HepG2 (cell line): ENCODE results near the gene LRRN4CL. TPM values are rescaled to one million over a fixed set of nuclear protein-coding genes. Genes with fewer than 3 reads are reported as not detected.

Experiments used
- CAMTA2 ChIP-seq: sonication (generic); formaldehyde crosslinking; IDR thresholded peaks from 2 replicates; pipeline ENCODE4 v1.4.0; 2020; ENCODE audit warnings: mild to moderate bottlenecking, missing genetic modification reagents, borderline replicate concordance
- FLYWCH1 ChIP-seq: sonication (generic); formaldehyde crosslinking; IDR thresholded peaks from 2 replicates; pipeline ENCODE4 v1.8.1; 2023; ENCODE audit warnings: mild to moderate bottlenecking, missing genetic modification reagents
- FOXA3 ChIP-seq: IDR thresholded peaks from 2 replicates; pipeline ENCODE4 v1.6.1; 2016; ENCODE audit warnings: missing genetic modification reagents, missing compliant biosample characterization
- MYC ChIP-seq: sonication (generic); formaldehyde crosslinking; IDR thresholded peaks from 2 replicates; pipeline ENCODE4 v1.9.0; 2021; ENCODE audit warnings: missing genetic modification reagents, borderline replicate concordance
- PAWR ChIP-seq: sonication (generic); formaldehyde crosslinking; IDR thresholded peaks from 2 replicates; pipeline ENCODE4 v1.4.0; 2020; ENCODE audit warnings: missing genetic modification reagents, mild to moderate bottlenecking, borderline replicate concordance
- THAP11 ChIP-seq: IDR thresholded peaks from 2 replicates; pipeline ENCODE4 v1.6.1; 2016; ENCODE audit warnings: missing biosample characterization, missing genetic modification reagents
- ZBTB7B ChIP-seq: sonication (generic); formaldehyde crosslinking; IDR thresholded peaks from 2 replicates; pipeline ENCODE4 v1.4.0; 2020; ENCODE audit warnings: missing genetic modification reagents
- ZNF446 ChIP-seq: sonication (generic); formaldehyde crosslinking; IDR thresholded peaks from 2 replicates; pipeline ENCODE4 v1.5.0; 2020; ENCODE audit warnings: mild to moderate bottlenecking, missing genetic modification reagents
- ZNF782 ChIP-seq: sonication (generic); formaldehyde crosslinking; IDR thresholded peaks from 2 replicates; pipeline ENCODE4 v1.4.0; 2020; ENCODE audit warnings: missing genetic modification reagents, mild to moderate bottlenecking, borderline replicate concordance
- polyA plus RNA-seq, 8 experiments: library from polyadenylated mRNA; depleted of rRNA in 3 of 8; stranded (reverse) in 7 of 8; unstranded in 1 of 8; fragments of >200 nt; fragmentation: Illumina TruSeq in 4 of 8; extraction: Trizol in 4 of 8; gene quantifications; 2 replicates each; pipeline versions ENCODE4 v1.2.1 to v1.2.3, GENCODE V29; 2011 to 2016; ENCODE audit warnings: low read depth in 4 of 8, missing spikeins in 1 of 8, mixed read lengths in 1 of 8; ENCODE audit not compliant: insufficient read depth in 1 of 8
- total RNA-seq, 5 experiments: library from RNA; depleted of rRNA; stranded (reverse); fragments of >200 nt; fragmentation: Illumina TruSeq; extraction: Trizol; gene quantifications; 2 replicates each; pipeline ENCODE4 v1.2.3, GENCODE V29; 2016; ENCODE audit warnings: low read depth in 1 of 5
- TF ChIP-seq, protein P1 (sequence below): sonication (generic); formaldehyde crosslinking; IDR thresholded peaks from 2 replicates; pipeline ENCODE4 v1.4.0; 2020; ENCODE audit warnings: low read depth, mild to moderate bottlenecking, missing genetic modification reagents
- TF ChIP-seq, protein P2 (sequence below): sonication (generic); formaldehyde crosslinking; conservative IDR thresholded peaks from 2 replicates; pipeline ENCODE4 v1.8.0; 2022; ENCODE audit warnings: low read depth, missing genetic modification reagents
- TF ChIP-seq, protein P3 (sequence below): fragments of 450-650 bp; IDR thresholded peaks from 2 replicates; pipeline ENCODE4 v1.6.1; 2016
- TF ChIP-seq, protein P4 (sequence below), 2 experiments: IDR thresholded peaks; 2 replicates each; pipeline ENCODE4 v1.6.1; 2011 to 2012; ENCODE audit warnings: low read length in 2 of 2, borderline replicate concordance in 1 of 2, low read depth in 1 of 2, mild to moderate bottlenecking in 1 of 2, moderate library complexity in 1 of 2
- TF ChIP-seq, protein P5 (sequence below): fragments of 450-650 bp; IDR thresholded peaks from 2 replicates; pipeline ENCODE4 v1.6.1; 2017; ENCODE audit warnings: mild to moderate bottlenecking
- TF ChIP-seq, protein P6 (sequence below): sonication (generic); formaldehyde crosslinking; IDR thresholded peaks from 2 replicates; pipeline ENCODE4 v1.5.0; 2020; ENCODE audit warnings: mild to moderate bottlenecking, missing genetic modification reagents

Gene LRRN4CL
- total and polyA plus RNA-seq, 2 of the 13 experiments (the other 11 are each of a cell fraction or from before 2014, with no cell fraction given): 0.11 TPM; not detected in 1

DNA sequence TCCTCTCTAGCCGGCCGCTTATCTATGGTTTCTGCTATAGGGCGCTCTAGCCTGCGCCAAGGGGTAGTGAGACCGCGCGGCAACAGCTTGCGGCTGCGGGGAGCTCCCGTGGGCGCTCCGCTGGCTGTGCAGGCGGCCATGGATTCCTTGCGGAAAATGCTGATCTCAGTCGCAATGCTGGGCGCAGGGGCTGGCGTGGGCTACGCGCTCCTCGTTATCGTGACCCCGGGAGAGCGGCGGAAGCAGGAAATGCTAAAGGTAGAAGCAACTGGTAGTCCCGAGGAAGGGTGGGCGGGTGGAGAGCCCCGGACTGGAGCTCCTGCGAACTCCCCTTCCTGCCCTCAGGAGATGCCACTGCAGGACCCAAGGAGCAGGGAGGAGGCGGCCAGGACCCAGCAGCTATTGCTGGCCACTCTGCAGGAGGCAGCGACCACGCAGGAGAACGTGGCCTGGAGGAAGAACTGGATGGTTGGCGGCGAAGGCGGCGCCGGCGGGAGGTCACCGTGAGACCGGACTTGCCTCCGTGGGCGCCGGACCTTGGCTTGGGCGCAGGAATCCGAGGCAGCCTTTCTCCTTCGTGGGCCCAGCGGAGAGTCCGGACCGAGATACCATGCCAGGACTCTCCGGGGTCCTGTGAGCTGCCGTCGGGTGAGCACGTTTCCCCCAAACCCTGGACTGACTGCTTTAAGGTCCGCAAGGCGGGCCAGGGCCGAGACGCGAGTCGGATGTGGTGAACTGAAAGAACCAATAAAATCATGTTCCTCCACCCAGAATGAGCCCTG is 17.5 kb downstream of the LRRN4CL start, which contains the start of the genes LBHD1 and UQCC3 (continued):
- TF ChIP-seq, protein P1, sequence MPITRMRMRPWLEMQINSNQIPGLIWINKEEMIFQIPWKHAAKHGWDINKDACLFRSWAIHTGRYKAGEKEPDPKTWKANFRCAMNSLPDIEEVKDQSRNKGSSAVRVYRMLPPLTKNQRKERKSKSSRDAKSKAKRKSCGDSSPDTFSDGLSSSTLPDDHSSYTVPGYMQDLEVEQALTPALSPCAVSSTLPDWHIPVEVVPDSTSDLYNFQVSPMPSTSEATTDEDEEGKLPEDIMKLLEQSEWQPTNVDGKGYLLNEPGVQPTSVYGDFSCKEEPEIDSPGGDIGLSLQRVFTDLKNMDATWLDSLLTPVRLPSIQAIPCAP (CRISPR knock-in tag): no peak
- TF ChIP-seq CAMTA2 (no peak), MYC (CRISPR knock-in tag) (peak; percentile 69), THAP11 (CRISPR knock-in tag) (peak; percentile 83), ZNF782 (CRISPR knock-in tag) (no peak), ZBTB7B (CRISPR knock-in tag) (peak; percentile 48; the same call in 1 of the 2 replicates), ZNF446 (CRISPR knock-in tag) (peak; percentile 83; the same call in 1 of the 2 replicates), FOXA3 (no peak), PAWR (CRISPR knock-in tag) (no peak), FLYWCH1 (CRISPR knock-in tag) (no peak)
- TF ChIP-seq, protein P2, sequence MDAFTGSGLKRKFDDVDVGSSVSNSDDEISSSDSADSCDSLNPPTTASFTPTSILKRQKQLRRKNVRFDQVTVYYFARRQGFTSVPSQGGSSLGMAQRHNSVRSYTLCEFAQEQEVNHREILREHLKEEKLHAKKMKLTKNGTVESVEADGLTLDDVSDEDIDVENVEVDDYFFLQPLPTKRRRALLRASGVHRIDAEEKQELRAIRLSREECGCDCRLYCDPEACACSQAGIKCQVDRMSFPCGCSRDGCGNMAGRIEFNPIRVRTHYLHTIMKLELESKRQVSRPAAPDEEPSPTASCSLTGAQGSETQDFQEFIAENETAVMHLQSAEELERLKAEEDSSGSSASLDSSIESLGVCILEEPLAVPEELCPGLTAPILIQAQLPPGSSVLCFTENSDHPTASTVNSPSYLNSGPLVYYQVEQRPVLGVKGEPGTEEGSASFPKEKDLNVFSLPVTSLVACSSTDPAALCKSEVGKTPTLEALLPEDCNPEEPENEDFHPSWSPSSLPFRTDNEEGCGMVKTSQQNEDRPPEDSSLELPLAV (CRISPR knock-in tag): no peak
- TF ChIP-seq, protein P3, sequence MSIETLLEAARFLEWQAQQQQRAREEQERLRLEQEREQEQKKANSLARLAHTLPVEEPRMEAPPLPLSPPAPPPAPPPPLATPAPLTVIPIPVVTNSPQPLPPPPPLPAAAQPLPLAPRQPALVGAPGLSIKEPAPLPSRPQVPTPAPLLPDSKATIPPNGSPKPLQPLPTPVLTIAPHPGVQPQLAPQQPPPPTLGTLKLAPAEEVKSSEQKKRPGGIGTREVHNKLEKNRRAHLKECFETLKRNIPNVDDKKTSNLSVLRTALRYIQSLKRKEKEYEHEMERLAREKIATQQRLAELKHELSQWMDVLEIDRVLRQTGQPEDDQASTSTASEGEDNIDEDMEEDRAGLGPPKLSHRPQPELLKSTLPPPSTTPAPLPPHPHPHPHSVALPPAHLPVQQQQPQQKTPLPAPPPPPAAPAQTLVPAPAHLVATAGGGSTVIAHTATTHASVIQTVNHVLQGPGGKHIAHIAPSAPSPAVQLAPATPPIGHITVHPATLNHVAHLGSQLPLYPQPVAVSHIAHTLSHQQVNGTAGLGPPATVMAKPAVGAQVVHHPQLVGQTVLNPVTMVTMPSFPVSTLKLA: no peak
- TF ChIP-seq, protein P4, sequence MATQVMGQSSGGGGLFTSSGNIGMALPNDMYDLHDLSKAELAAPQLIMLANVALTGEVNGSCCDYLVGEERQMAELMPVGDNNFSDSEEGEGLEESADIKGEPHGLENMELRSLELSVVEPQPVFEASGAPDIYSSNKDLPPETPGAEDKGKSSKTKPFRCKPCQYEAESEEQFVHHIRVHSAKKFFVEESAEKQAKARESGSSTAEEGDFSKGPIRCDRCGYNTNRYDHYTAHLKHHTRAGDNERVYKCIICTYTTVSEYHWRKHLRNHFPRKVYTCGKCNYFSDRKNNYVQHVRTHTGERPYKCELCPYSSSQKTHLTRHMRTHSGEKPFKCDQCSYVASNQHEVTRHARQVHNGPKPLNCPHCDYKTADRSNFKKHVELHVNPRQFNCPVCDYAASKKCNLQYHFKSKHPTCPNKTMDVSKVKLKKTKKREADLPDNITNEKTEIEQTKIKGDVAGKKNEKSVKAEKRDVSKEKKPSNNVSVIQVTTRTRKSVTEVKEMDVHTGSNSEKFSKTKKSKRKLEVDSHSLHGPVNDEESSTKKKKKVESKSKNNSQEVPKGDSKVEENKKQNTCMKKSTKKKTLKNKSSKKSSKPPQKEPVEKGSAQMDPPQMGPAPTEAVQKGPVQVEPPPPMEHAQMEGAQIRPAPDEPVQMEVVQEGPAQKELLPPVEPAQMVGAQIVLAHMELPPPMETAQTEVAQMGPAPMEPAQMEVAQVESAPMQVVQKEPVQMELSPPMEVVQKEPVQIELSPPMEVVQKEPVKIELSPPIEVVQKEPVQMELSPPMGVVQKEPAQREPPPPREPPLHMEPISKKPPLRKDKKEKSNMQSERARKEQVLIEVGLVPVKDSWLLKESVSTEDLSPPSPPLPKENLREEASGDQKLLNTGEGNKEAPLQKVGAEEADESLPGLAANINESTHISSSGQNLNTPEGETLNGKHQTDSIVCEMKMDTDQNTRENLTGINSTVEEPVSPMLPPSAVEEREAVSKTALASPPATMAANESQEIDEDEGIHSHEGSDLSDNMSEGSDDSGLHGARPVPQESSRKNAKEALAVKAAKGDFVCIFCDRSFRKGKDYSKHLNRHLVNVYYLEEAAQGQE (IDR thresholded peaks at IDR 0.05; ENCODE audit: borderline replicate concordance in 1 of 2, low read depth in 1 of 2, low read length in 2 of 2): no peak
- TF ChIP-seq, protein P5, sequence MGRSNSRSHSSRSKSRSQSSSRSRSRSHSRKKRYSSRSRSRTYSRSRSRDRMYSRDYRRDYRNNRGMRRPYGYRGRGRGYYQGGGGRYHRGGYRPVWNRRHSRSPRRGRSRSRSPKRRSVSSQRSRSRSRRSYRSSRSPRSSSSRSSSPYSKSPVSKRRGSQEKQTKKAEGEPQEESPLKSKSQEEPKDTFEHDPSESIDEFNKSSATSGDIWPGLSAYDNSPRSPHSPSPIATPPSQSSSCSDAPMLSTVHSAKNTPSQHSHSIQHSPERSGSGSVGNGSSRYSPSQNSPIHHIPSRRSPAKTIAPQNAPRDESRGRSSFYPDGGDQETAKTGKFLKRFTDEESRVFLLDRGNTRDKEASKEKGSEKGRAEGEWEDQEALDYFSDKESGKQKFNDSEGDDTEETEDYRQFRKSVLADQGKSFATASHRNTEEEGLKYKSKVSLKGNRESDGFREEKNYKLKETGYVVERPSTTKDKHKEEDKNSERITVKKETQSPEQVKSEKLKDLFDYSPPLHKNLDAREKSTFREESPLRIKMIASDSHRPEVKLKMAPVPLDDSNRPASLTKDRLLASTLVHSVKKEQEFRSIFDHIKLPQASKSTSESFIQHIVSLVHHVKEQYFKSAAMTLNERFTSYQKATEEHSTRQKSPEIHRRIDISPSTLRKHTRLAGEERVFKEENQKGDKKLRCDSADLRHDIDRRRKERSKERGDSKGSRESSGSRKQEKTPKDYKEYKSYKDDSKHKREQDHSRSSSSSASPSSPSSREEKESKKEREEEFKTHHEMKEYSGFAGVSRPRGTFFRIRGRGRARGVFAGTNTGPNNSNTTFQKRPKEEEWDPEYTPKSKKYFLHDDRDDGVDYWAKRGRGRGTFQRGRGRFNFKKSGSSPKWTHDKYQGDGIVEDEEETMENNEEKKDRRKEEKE: no peak
- TF ChIP-seq, protein P6, sequence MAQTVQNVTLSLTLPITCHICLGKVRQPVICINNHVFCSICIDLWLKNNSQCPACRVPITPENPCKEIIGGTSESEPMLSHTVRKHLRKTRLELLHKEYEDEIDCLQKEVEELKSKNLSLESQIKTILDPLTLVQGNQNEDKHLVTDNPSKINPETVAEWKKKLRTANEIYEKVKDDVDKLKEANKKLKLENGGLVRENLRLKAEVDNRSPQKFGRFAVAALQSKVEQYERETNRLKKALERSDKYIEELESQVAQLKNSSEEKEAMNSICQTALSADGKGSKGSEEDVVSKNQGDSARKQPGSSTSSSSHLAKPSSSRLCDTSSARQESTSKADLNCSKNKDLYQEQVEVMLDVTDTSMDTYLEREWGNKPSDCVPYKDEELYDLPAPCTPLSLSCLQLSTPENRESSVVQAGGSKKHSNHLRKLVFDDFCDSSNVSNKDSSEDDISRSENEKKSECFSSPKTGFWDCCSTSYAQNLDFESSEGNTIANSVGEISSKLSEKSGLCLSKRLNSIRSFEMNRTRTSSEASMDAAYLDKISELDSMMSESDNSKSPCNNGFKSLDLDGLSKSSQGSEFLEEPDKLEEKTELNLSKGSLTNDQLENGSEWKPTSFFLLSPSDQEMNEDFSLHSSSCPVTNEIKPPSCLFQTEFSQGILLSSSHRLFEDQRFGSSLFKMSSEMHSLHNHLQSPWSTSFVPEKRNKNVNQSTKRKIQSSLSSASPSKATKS (CRISPR knock-in tag): no peak
